G401.6 (cell line): ENCODE data around the gene PPP2R5B.

Experiments
- FAIRE-seq: peaks from 2 replicates; lab custom pipeline; 2012; peaks lifted over from hg19 to GRCh38; lab: Jason Lieb, UNC

PPP2R5B gene

GRCh38 chr11:64930340-64930739 lies 5.9 kb downstream of the PPP2R5B start:
- FAIRE-seq, result no peak

- FAIRE-seq, result no peak
These were observed 6.8 kb downstream of the PPP2R5B start for GRCh38 chr11:64931290-64931689.

DNA sequence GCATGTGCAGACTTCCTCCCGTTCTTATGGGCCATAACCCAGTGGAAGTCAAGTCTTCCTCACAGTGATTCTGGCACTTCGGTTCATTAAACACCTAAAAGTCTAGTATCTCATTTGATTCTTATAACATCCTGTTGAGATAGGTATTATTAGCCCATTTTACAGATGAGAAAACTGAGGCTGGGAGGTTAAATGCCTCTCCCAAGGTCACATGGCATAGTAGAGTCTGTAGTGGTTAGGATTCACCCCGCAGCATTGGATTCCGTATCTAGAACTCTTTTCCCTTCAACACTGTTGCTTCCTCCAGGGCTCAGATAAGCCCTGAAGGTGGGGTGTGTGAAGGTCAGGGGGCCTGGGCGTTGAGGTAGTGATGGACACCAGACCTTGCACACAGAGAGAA lies 7.8 kb downstream of the PPP2R5B start:
- FAIRE-seq, result no peak

GRCh38 chr11:64933213-64933934 lies 8.9 kb downstream of the PPP2R5B start:
- no peak for FAIRE-seq

GRCh38 chr11:64933935-64934681 lies 9.6 kb downstream of the PPP2R5B start:
- FAIRE-seq, result no peak

GRCh38 chr11:64934682-64935358 lies 10.3 kb downstream of the PPP2R5B start:
- no peak for FAIRE-seq

GRCh38 chr11:64935359-64936081 lies 11.0 kb downstream of the PPP2R5B start, which contains the start of gene GPHA2:
Gene GPHA2 (minus strand): TSS chr11:64935893. CDS start chr11:64935460, 433 bp downstream.
- FAIRE-seq, result no peak

GRCh38 chr11:64936539-64936938 lies 12.1 kb downstream of the PPP2R5B start:
- no peak for FAIRE-seq

GRCh38 chr11:64947208-64947814 lies 22.8 kb downstream of the PPP2R5B start:
- FAIRE-seq, result no peak

- no peak for FAIRE-seq
These were observed 27.0 kb downstream of the PPP2R5B start for GRCh38 chr11:64951529-64951928.

GRCh38 chr11:64954201-64954600 lies 29.7 kb downstream of the PPP2R5B start:
- FAIRE-seq, result no peak

- no peak for FAIRE-seq
These were observed 35.0 kb downstream of the PPP2R5B start for GRCh38 chr11:64959498-64959897.

GRCh38 chr11:64960719-64961118 lies 36.2 kb downstream of the PPP2R5B start:
- no peak for FAIRE-seq

DNA sequence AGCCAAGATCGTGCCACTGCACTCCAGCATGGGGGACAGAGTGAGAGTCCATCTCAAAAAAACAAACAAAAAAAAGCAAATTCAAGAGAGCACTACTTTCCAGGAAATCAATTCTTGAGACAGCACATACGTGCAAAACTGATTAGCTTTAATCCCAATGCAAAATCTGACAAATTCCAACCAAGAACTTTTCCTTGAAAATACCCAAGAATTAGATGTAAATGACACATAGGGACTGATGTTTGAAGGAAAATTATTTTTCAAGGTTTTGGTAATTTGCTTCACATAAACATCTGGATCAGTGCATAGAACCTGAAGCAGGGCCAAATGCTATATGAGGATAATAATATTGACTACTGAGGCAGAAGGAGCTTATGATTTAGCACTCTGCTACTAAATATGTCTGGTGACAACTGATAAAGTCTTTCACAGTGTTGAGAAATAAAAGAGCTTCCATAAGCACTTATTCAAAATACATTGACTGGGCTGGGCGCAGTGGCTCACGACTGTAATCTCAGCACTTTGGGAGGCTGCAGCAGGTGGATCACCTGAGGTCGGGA lies 38.7 kb downstream of the PPP2R5B start:
- FAIRE-seq, result no peak

- FAIRE-seq, result no peak
These were observed 42.9 kb downstream of the PPP2R5B start for GRCh38 chr11:64967375-64967774.

- FAIRE-seq, result no peak
These were observed 44.7 kb downstream of the PPP2R5B start for GRCh38 chr11:64969209-64969608.

- FAIRE-seq, result no peak
These were observed 46.3 kb downstream of the PPP2R5B start for GRCh38 chr11:64970731-64971151.

- FAIRE-seq, result no peak
These were observed 47.1 kb downstream of the PPP2R5B start, which contains the start of gene MAJIN for GRCh38 chr11:64971421-64972233. Gene MAJIN (minus strand): TSS chr11:64972108. CDS start chr11:64959405, 12,703 bp downstream.

- FAIRE-seq, result no peak
These were observed 49.6 kb downstream of the PPP2R5B start for GRCh38 chr11:64974124-64974523.

DNA sequence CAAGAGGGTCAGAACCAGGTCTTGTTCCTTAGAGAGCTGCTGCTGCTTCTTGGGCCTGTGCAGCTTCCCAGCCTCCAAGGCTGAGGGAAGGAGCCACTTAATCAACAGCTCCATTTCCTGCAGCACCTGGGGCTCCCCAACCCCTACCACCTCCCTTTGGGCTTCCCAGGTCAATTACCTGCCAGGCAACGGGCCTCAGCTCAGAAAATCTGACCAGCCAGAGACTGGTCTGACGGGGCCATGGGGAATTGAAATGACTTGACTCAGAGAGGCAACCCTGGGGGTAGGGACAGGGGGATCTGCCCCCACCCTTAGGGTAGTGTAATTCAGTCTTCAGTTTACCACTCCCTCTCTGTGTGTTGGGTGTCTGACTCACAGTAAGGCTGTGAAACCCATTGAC lies 52.2 kb downstream of the PPP2R5B start:
- FAIRE-seq, result no peak

GRCh38 chr11:64983339-64983738 lies 58.9 kb downstream of the PPP2R5B start:
- peak; percentile 86 for FAIRE-seq
